Measurements from ENCODE around the gene LBX2. TPM values are rescaled to one million over a fixed set of nuclear protein-coding genes. Genes with fewer than 3 reads are reported as not detected.

LBX2 gene
- total and polyA plus RNA-seq, 9 of the 15 experiments (the other 6 are each of a cell fraction or from before 2014, with no cell fraction given): 0.39 to 6.2 (median 1.8) TPM; not detected in 1

DNA sequence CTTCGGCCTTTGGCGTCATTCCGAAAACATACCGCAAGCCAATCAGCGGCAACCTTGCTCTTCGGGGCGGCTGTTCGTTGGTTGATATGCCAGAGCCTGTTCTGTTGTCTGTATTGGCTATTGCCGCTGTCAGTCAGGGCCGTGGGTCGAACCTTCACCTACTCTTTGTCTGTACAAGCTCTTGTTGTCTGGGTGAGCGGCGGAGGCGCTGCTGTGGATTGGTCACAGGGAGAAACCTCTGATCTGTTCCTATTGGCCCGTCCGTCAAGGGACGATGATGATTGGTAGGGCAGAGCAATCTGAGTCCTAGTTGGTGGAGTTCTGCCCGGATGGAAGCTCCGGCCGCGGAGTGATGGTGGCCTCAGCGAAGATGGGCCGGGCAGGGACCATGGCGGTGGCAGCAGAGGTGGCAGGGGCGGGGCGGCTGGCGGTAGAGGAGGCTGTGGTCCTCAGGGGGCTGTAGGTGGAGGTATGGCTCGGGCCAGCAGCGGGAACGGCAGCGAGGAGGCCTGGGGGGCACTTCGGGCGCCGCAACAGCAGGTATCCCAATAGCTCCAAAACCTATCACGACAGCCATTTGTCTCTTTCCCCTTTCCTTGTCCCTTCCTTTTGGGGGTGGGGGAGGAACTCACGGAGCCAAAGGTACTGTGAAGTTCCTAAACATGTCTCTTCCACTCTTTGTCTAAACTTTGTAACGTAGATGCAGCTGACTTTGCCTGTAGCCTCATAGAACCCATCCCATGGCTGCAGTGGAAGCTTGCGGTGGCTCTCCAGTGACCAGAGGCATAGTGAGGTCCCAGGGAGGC is 41.1 kb downstream of the LBX2 start, which contains the start of gene WBP1 (continued):
- TF ChIP-seq, protein P1, sequence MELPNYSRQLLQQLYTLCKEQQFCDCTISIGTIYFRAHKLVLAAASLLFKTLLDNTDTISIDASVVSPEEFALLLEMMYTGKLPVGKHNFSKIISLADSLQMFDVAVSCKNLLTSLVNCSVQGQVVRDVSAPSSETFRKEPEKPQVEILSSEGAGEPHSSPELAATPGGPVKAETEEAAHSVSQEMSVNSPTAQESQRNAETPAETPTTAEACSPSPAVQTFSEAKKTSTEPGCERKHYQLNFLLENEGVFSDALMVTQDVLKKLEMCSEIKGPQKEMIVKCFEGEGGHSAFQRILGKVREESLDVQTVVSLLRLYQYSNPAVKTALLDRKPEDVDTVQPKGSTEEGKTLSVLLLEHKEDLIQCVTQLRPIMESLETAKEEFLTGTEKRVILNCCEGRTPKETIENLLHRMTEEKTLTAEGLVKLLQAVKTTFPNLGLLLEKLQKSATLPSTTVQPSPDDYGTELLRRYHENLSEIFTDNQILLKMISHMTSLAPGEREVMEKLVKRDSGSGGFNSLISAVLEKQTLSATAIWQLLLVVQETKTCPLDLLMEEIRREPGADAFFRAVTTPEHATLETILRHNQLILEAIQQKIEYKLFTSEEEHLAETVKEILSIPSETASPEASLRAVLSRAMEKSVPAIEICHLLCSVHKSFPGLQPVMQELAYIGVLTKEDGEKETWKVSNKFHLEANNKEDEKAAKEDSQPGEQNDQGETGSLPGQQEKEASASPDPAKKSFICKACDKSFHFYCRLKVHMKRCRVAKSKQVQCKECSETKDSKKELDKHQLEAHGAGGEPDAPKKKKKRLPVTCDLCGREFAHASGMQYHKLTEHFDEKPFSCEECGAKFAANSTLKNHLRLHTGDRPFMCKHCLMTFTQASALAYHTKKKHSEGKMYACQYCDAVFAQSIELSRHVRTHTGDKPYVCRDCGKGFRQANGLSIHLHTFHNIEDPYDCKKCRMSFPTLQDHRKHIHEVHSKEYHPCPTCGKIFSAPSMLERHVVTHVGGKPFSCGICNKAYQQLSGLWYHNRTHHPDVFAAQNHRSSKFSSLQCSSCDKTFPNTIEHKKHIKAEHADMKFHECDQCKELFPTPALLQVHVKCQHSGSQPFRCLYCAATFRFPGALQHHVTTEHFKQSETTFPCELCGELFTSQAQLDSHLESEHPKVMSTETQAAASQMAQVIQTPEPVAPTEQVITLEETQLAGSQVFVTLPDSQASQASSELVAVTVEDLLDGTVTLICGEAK (IDR thresholded peaks at IDR 0.05): peak; percentile 52; the same call in 1 of the 2 replicates
- TF ChIP-seq, protein P1 (CRISPR knock-in tag; IDR thresholded peaks at IDR 0.05): no peak
- TF ChIP-seq CXXC5 (CRISPR knock-in tag; IDR thresholded peaks at IDR 0.05) (peak; percentile 68), JUNB (CRISPR knock-in tag; conservative IDR thresholded peaks at IDR 0.05) (no peak), SMC3 (conservative IDR thresholded peaks at IDR 0.05; ENCODE audit: insufficient read depth, low read depth, low read length) (no peak), ZSCAN32 (CRISPR knock-in tag; IDR thresholded peaks at IDR 0.05) (no peak), ZNF41 (CRISPR knock-in tag; conservative IDR thresholded peaks at IDR 0.05) (no peak)
- TF ChIP-seq, protein P2, sequence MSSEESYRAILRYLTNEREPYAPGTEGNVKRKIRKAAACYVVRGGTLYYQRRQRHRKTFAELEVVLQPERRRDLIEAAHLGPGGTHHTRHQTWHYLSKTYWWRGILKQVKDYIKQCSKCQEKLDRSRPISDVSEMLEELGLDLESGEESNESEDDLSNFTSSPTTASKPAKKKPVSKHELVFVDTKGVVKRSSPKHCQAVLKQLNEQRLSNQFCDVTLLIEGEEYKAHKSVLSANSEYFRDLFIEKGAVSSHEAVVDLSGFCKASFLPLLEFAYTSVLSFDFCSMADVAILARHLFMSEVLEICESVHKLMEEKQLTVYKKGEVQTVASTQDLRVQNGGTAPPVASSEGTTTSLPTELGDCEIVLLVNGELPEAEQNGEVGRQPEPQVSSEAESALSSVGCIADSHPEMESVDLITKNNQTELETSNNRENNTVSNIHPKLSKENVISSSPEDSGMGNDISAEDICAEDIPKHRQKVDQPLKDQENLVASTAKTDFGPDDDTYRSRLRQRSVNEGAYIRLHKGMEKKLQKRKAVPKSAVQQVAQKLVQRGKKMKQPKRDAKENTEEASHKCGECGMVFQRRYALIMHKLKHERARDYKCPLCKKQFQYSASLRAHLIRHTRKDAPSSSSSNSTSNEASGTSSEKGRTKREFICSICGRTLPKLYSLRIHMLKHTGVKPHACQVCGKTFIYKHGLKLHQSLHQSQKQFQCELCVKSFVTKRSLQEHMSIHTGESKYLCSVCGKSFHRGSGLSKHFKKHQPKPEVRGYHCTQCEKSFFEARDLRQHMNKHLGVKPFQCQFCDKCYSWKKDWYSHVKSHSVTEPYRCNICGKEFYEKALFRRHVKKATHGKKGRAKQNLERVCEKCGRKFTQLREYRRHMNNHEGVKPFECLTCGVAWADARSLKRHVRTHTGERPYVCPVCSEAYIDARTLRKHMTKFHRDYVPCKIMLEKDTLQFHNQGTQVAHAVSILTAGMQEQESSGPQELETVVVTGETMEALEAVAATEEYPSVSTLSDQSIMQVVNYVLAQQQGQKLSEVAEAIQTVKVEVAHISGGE (CRISPR knock-in tag; IDR thresholded peaks at IDR 0.05): peak in 2 of 3 experiments; percentile 37 to 84; a peak in 3 of 6 replicates
- TF ChIP-seq, protein P3, sequence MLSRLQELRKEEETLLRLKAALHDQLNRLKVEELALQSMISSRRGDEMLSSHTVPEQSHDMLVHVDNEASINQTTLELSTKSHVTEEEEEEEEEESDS (CRISPR knock-in tag; IDR thresholded peaks at IDR 0.05): no peak
- TF ChIP-seq, protein P4, sequence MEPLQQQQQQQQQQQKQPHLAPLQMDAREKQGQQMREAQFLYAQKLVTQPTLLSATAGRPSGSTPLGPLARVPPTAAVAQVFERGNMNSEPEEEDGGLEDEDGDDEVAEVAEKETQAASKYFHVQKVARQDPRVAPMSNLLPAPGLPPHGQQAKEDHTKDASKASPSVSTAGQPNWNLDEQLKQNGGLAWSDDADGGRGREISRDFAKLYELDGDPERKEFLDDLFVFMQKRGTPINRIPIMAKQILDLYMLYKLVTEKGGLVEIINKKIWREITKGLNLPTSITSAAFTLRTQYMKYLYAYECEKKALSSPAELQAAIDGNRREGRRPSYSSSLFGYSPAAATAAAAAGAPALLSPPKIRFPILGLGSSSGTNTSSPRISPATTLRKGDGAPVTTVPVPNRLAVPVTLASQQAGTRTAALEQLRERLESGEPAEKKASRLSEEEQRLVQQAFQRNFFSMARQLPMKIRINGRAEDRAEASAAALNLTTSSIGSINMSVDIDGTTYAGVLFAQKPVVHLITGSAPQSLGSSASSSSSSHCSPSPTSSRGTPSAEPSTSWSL (CRISPR knock-in tag; IDR thresholded peaks at IDR 0.05; ENCODE audit: borderline replicate concordance): no peak

Measured in K562 (cell line).